OCI-LY3 (cell line): ENCODE results near the gene CHD6.

Experiments used
- CTCF ChIP-seq: fragments of 200-600, 300-600 bp; sonication (generic); IDR thresholded peaks from 2 replicates; pipeline ENCODE4 v1.5.1; 2014; ENCODE audit warnings: antibody characterized with exemption, low read length, low read depth
- EZH2phosphoT487 ChIP-seq: fragments of 200-600 bp; shearing (Covaris generic); IDR thresholded peaks from 2 replicates; pipeline ENCODE4 v1.6.1; 2018; ENCODE audit warnings: antibody characterized with exemption, mixed run types, low read depth

GRCh38 chr20:41405436-41405835 lies 212.7 kb downstream of the CHD6 start:
- TF ChIP-seq CTCF (no peak), EZH2phosphoT487 (no peak)
